Measurements from ENCODE around the gene SLC4A5.

GRCh38 chr2:74304332-74305148 is 38.7 kb downstream of the SLC4A5 start:
- TF ChIP-seq, protein P1, sequence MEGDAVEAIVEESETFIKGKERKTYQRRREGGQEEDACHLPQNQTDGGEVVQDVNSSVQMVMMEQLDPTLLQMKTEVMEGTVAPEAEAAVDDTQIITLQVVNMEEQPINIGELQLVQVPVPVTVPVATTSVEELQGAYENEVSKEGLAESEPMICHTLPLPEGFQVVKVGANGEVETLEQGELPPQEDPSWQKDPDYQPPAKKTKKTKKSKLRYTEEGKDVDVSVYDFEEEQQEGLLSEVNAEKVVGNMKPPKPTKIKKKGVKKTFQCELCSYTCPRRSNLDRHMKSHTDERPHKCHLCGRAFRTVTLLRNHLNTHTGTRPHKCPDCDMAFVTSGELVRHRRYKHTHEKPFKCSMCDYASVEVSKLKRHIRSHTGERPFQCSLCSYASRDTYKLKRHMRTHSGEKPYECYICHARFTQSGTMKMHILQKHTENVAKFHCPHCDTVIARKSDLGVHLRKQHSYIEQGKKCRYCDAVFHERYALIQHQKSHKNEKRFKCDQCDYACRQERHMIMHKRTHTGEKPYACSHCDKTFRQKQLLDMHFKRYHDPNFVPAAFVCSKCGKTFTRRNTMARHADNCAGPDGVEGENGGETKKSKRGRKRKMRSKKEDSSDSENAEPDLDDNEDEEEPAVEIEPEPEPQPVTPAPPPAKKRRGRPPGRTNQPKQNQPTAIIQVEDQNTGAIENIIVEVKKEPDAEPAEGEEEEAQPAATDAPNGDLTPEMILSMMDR (conservative IDR thresholded peaks at IDR 0.05; ENCODE audit: low read depth, low read length), result no peak
- no peak for TF ChIP-seq EZH2 (IDR thresholded peaks at IDR 0.05; ENCODE audit: borderline replicate concordance, low read depth, low read length, poor library complexity, severe bottlenecking)

Measured in A673 (cell line).